K562 (cell line): ENCODE results near the gene TFAP2E. TPM values are rescaled to one million over a fixed set of nuclear protein-coding genes. Genes with fewer than 3 reads are reported as not detected.
A peak's percentile ranks its signal among the peaks of the same experiment; 100 is the strongest.

Experiments
- GABPA ChIP-seq: fragments of 200-800 bp; sonication (Bioruptor generic); conservative IDR thresholded peaks from 2 replicates; pipeline ENCODE4 v1.6.1; 2016; ENCODE audit warnings: low read depth, missing genetic modification characterization, missing compliant biosample characterization
- GABPB1 ChIP-seq: sonication (generic); formaldehyde crosslinking; IDR thresholded peaks from 2 replicates; pipeline ENCODE4 v1.8.0; 2022; ENCODE audit warnings: mild to moderate bottlenecking, missing genetic modification reagents
- RFX5 ChIP-seq: IDR thresholded peaks from 2 replicates; pipeline ENCODE4 v1.6.1; 2011; ENCODE audit warnings: low read depth, mild to moderate bottlenecking, improper control_type of control experiment, low read length
- SMARCB1 ChIP-seq: IDR thresholded peaks from 2 replicates; pipeline ENCODE4 v1.6.1; 2011; ENCODE audit warnings: improper control_type of control experiment, low read depth; ENCODE audit not compliant: insufficient read length
- XRCC4 ChIP-seq: IDR thresholded peaks from one replicate; pipeline ENCODE4 v1.6.1; 2011; ENCODE audit not compliant: insufficient read depth, insufficient read length; ENCODE audit errors: extremely low read depth
- polyA plus RNA-seq, 8 experiments: library from polyadenylated mRNA; depleted of rRNA in 4 of 8; stranded (reverse) in 5 of 8; unstranded in 3 of 8; fragments of >200 nt; fragmentation: Nextera tagmentation in 2 of 8; fragmentation: Illumina TruSeq in 1 of 8; extraction: Ambion mirVana in 2 of 8; extraction: Trizol in 1 of 8; gene quantifications; 2 replicates each; pipeline versions ENCODE4 v1.2.1 to v1.2.3, GENCODE V29; 2011 to 2014; ENCODE audit warnings: inconsistent platforms in 1 of 8, missing spikeins in 1 of 8
- total RNA-seq, 7 experiments: library from RNA; depleted of rRNA in 6 of 7; stranded (reverse); fragments of >200 nt in 6 of 7; fragmentation: Illumina TruSeq in 2 of 7; extraction: Trizol in 2 of 7; gene quantifications; 2 replicates each; pipeline versions ENCODE4 v1.2.1 to v1.2.3, GENCODE V29; 2011 to 2021; ENCODE audit warnings: low replicate concordance in 1 of 7
- TF ChIP-seq, protein P1 (sequence below), 2 experiments: IDR thresholded peaks in 1 of 2; conservative IDR thresholded peaks in 1 of 2; 2 replicates each; pipeline ENCODE4 v1.6.1; 2016; ENCODE audit warnings: low read depth in 2 of 2, mild to moderate bottlenecking in 1 of 2, missing compliant biosample characterization in 1 of 2, missing genetic modification characterization in 1 of 2, moderate library complexity in 1 of 2

Gene TFAP2E
- total and polyA plus RNA-seq, 9 of the 15 experiments (the other 6 are each of a cell fraction or from before 2014, with no cell fraction given) = 0.03 to 0.11 (median 0.07) TPM; not detected in 4

DNA sequence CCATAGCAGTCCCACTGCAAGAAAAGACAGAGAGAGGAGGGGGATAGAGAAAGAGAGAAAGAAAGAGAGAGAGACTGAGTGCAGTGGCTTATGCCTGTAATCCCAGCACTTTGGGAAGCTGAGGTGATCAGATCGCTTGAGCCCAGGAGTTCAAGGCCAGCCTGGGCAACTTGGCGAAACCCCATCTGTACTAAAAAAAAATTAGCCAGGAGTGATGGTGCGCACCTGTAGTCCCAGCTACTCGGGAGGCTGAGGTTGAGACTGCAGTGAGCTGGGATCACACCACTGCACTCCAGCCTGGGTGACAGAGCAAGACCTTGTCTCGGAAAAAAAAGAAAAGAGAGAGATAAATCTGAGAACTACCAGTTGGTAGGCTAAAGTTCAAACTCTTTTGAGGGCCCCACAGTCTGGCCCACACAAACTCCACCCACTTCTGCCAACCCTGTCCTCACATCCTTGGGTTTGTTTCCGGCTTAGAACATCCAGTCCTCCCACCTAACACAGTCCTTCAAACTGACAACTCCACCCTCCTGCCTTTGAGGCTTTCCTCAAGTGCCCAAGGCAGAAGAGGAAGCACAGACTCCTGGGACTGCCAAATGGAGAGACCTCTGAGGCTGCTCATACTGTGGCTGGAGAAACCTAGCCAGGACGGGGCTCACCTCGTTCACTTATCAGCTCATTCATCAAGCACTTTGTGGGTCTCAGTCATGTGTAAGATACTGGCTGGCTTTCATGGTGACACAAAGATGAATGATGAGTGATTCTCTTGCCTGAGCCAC is 20.1 kb downstream of the TFAP2E start (continued):
- TF ChIP-seq, protein P1, sequence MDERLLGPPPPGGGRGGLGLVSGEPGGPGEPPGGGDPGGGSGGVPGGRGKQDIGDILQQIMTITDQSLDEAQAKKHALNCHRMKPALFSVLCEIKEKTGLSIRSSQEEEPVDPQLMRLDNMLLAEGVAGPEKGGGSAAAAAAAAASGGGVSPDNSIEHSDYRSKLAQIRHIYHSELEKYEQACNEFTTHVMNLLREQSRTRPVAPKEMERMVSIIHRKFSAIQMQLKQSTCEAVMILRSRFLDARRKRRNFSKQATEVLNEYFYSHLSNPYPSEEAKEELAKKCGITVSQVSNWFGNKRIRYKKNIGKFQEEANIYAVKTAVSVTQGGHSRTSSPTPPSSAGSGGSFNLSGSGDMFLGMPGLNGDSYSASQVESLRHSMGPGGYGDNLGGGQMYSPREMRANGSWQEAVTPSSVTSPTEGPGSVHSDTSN (CRISPR knock-in tag; IDR thresholded peaks at IDR 0.05; ENCODE audit: low read depth) = no peak
- TF ChIP-seq, protein P1 (tag; conservative IDR thresholded peaks at IDR 0.05; ENCODE audit: low read depth) = peak; percentile 70
- TF ChIP-seq XRCC4 (no peak), SMARCB1 (no peak), RFX5 (no peak), GABPB1 (CRISPR knock-in tag) (no peak), GABPA (tag) (peak; percentile 48; the same call in 1 of the 2 replicates)
